ENCODE data around the gene HSD3B7.

GRCh38 chr16:30953511-30954124, 31.4 kb upstream of the HSD3B7 start:
- TF ChIP-seq POLR2A (IDR thresholded peaks at IDR 0.05) (no peak), EP300 (IDR thresholded peaks at IDR 0.05; ENCODE audit: low read depth) (no peak)
- TF ChIP-seq, protein P1, sequence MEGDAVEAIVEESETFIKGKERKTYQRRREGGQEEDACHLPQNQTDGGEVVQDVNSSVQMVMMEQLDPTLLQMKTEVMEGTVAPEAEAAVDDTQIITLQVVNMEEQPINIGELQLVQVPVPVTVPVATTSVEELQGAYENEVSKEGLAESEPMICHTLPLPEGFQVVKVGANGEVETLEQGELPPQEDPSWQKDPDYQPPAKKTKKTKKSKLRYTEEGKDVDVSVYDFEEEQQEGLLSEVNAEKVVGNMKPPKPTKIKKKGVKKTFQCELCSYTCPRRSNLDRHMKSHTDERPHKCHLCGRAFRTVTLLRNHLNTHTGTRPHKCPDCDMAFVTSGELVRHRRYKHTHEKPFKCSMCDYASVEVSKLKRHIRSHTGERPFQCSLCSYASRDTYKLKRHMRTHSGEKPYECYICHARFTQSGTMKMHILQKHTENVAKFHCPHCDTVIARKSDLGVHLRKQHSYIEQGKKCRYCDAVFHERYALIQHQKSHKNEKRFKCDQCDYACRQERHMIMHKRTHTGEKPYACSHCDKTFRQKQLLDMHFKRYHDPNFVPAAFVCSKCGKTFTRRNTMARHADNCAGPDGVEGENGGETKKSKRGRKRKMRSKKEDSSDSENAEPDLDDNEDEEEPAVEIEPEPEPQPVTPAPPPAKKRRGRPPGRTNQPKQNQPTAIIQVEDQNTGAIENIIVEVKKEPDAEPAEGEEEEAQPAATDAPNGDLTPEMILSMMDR (IDR thresholded peaks at IDR 0.05), result peak; percentile 62 to 68 (median 64)
